Measurements from ENCODE around the gene KLHL22. TPM values are rescaled to one million over a fixed set of nuclear protein-coding genes. Genes with fewer than 3 reads are reported as not detected.
"Not testable (repeated sequence)": the region's sequence is repeated elsewhere in the genome, so short reads cannot be mapped to it uniquely, and the experiment has no call there.

KLHL22 gene
- total RNA-seq, 1 experiment from 2014 or later: 26.5 TPM

GRCh38 chr22:20486229-20486628, 9.4 kb downstream of the KLHL22 start:
- no peak overlapping the region for H3K27ac Mint-ChIP-seq (ENCODE audit: unreplicated experiment)
- no peaks in the 10 kb centered on the region for H3K27me3 Mint-ChIP-seq (ENCODE audit: unreplicated experiment)
- no peaks in the 10 kb centered on the region for H3K4me1 Mint-ChIP-seq (ENCODE audit: low read depth, unreplicated experiment)
- no peaks in the 10 kb centered on the region for H3K9me3 Mint-ChIP-seq (ENCODE audit: low read depth, unreplicated experiment)
- CTCF ChIA-PET: no interaction called here
- no peak for DNase-seq
- TF ChIP-seq, protein P1, sequence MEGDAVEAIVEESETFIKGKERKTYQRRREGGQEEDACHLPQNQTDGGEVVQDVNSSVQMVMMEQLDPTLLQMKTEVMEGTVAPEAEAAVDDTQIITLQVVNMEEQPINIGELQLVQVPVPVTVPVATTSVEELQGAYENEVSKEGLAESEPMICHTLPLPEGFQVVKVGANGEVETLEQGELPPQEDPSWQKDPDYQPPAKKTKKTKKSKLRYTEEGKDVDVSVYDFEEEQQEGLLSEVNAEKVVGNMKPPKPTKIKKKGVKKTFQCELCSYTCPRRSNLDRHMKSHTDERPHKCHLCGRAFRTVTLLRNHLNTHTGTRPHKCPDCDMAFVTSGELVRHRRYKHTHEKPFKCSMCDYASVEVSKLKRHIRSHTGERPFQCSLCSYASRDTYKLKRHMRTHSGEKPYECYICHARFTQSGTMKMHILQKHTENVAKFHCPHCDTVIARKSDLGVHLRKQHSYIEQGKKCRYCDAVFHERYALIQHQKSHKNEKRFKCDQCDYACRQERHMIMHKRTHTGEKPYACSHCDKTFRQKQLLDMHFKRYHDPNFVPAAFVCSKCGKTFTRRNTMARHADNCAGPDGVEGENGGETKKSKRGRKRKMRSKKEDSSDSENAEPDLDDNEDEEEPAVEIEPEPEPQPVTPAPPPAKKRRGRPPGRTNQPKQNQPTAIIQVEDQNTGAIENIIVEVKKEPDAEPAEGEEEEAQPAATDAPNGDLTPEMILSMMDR (IDR thresholded peaks at IDR 0.05; ENCODE audit: unreplicated experiment): no peak
- no peaks in the 10 kb centered on the region for H3K36me3 Mint-ChIP-seq (ENCODE audit: insufficient read depth, unreplicated experiment)
- no TSS peak for BruUV-seq (replicated peaks)
- intact Hi-C loops (cut with micrococcal nuclease; ENCODE audit: unreplicated experiment): no loop called here
- H3K4me3 Mint-ChIP-seq (ENCODE audit: low read depth, unreplicated experiment): no peak overlapping the region

GRCh38 chr22:20484948-20485683, 10.5 kb downstream of the KLHL22 start:
- Mint-ChIP-seq H3K4me1 (ENCODE audit: low read depth, unreplicated experiment) (no peaks in the 10 kb centered on the region), H3K27ac (ENCODE audit: unreplicated experiment) (no peak overlapping the region), H3K27me3 (ENCODE audit: unreplicated experiment) (no peaks in the 10 kb centered on the region), H3K36me3 (ENCODE audit: insufficient read depth, unreplicated experiment) (no peaks in the 10 kb centered on the region), H3K4me3 (ENCODE audit: low read depth, unreplicated experiment) (no peak overlapping the region), H3K9me3 (ENCODE audit: low read depth, unreplicated experiment) (no peaks in the 10 kb centered on the region)
- TF ChIP-seq, protein P1 (IDR thresholded peaks at IDR 0.05; ENCODE audit: unreplicated experiment): no peak
- intact Hi-C loops (cut with micrococcal nuclease; ENCODE audit: unreplicated experiment): no loop called here
- no TSS peak for BruUV-seq (replicated peaks)
- CTCF ChIA-PET: no interaction called here
- no peak for DNase-seq

DNA sequence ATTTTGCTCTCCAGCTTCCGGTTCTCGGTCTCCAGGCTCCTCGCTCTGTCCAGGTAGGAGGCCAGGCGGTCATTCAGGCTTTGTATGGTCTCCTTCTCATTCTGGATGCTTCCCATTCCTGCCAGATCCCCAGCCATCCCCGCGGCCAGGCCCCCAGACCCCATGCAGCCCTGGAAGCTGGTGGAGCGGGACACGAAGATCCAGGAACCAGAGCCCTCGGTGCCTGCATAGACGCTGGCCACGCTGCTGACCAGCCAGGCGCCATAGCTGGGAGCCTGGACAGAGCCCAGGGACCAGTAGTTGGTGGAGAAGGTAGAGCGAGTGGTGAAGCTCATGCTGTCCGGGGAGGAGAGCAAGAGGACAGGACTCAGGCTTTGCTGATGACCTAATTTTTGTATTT, 11.8 kb downstream of the KLHL22 start:
- H3K4me3 Mint-ChIP-seq (ENCODE audit: low read depth, unreplicated experiment): no peak overlapping the region
- H3K4me1 Mint-ChIP-seq (ENCODE audit: low read depth, unreplicated experiment): no peaks in the 10 kb centered on the region
- no peaks in the 10 kb centered on the region for H3K27me3 Mint-ChIP-seq (ENCODE audit: unreplicated experiment)
- intact Hi-C loops (cut with micrococcal nuclease; ENCODE audit: unreplicated experiment): no loop called here
- DNase-seq: no peak
- CTCF ChIA-PET: no interaction called here
- no peaks in the 10 kb centered on the region for H3K36me3 Mint-ChIP-seq (ENCODE audit: insufficient read depth, unreplicated experiment)
- no peak overlapping the region for H3K27ac Mint-ChIP-seq (ENCODE audit: unreplicated experiment)
- H3K9me3 Mint-ChIP-seq (ENCODE audit: low read depth, unreplicated experiment): peaks cover 4% of the 10 kb centered on the region
- TF ChIP-seq, protein P1 (IDR thresholded peaks at IDR 0.05; ENCODE audit: unreplicated experiment): no peak
- BruUV-seq (replicated peaks): no TSS peak

DNA sequence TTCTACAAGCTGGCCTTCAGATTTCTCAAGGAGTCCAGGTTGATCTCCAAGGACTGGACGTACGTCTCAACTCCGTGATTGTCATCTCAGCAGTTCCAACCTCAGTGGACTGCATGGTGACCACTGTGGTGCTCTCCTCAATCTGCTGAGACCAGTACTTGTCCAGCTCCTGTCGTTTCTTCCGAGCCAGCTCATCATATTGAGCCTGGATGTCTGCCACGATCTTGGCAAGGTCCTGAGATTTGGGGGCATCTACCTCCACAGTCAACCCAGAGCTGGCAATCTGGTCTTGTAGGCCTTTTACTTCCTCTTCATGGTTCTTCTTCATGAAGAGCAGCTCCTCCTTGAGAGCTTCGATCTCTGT, 12.5 kb downstream of the KLHL22 start:
- not testable (repeated sequence) for H3K9me3 Mint-ChIP-seq (ENCODE audit: low read depth, unreplicated experiment); H3K36me3 Mint-ChIP-seq (ENCODE audit: insufficient read depth, unreplicated experiment); H3K4me3 Mint-ChIP-seq (ENCODE audit: low read depth, unreplicated experiment)

DNA sequence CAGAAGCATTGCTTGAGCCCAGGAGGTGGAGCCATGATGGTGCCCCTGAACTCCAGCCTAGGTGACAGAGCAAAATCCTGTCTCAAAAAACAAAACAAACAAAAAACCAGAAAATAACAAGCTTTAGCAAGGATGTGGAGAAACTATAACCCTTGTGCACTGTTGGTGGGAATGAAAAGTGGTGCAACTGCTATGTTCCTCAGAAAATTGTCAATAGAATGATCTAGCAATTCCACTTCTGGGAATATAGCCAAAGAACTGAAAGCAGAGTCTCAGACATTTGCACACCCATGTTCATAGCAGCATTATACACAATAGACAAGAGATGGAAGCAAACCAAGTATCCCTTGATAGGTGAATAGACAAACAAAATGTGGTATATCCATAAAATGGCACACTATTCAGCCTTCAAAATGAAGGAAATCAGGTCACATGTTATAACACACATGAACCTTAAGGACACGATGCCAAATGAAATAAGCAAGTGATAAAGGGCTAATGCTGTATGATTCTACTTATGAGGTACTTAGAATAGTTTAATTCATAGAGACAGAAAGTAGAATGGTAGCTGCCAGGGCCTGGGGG, 15.9 kb downstream of the KLHL22 start:
- H3K4me3 Mint-ChIP-seq (ENCODE audit: low read depth, unreplicated experiment): no peak overlapping the region
- BruUV-seq (replicated peaks): no TSS peak
- no peak for DNase-seq
- TF ChIP-seq, protein P1 (IDR thresholded peaks at IDR 0.05; ENCODE audit: unreplicated experiment): no peak
- no peaks in the 10 kb centered on the region for H3K4me1 Mint-ChIP-seq (ENCODE audit: low read depth, unreplicated experiment)
- peaks cover 4% of the 10 kb centered on the region for H3K9me3 Mint-ChIP-seq (ENCODE audit: low read depth, unreplicated experiment)
- CTCF ChIA-PET: no interaction called here
- intact Hi-C loops (cut with micrococcal nuclease; ENCODE audit: unreplicated experiment): no loop called here
- no peaks in the 10 kb centered on the region for H3K27me3 Mint-ChIP-seq (ENCODE audit: unreplicated experiment)
- H3K27ac Mint-ChIP-seq (ENCODE audit: unreplicated experiment): no peak overlapping the region
- H3K36me3 Mint-ChIP-seq (ENCODE audit: insufficient read depth, unreplicated experiment): no peaks in the 10 kb centered on the region

More for the DNA sequence above, 12.5 kb downstream of the KLHL22 start:
- H3K4me1 Mint-ChIP-seq (ENCODE audit: low read depth, unreplicated experiment); DNase-seq; H3K27ac Mint-ChIP-seq (ENCODE audit: unreplicated experiment); intact Hi-C loops (cut with micrococcal nuclease; ENCODE audit: unreplicated experiment); H3K27me3 Mint-ChIP-seq (ENCODE audit: unreplicated experiment); BruUV-seq (replicated peaks): not testable (repeated sequence)
- CTCF ChIA-PET: interaction anchor here (0.6 kb wide), 1 partner anchor 65 kb away, joined by 3 read pairs; no protein-coding TSS in a partner anchor

DNA sequence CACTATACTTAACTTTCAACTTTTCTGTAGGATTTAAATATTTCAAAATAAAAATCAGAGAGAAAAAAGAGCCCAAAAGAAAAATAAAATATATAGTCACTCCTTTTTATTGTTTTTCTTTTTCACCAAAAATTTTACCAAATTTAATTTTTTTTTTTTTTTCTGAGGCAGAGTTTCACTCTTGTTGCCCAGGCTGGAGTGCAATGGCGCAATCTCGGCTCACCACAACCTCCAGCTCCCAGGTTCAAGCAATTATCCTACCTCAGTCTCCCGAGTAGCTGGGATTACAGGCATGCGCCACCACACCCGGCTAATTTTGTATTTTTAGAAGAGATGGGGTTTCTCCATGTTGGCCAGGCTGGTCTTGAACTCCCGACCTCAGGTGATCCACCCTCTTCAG, 17.5 kb downstream of the KLHL22 start:
- H3K27me3 Mint-ChIP-seq (ENCODE audit: unreplicated experiment); BruUV-seq (replicated peaks); H3K4me3 Mint-ChIP-seq (ENCODE audit: low read depth, unreplicated experiment); H3K9me3 Mint-ChIP-seq (ENCODE audit: low read depth, unreplicated experiment); H3K36me3 Mint-ChIP-seq (ENCODE audit: insufficient read depth, unreplicated experiment); DNase-seq; H3K4me1 Mint-ChIP-seq (ENCODE audit: low read depth, unreplicated experiment); H3K27ac Mint-ChIP-seq (ENCODE audit: unreplicated experiment); intact Hi-C loops (cut with micrococcal nuclease; ENCODE audit: unreplicated experiment): not testable (repeated sequence)
- CTCF ChIA-PET: interaction anchor here (0.7 kb wide), 1 partner anchor 9 kb away, joined by 3 read pairs; no protein-coding TSS in a partner anchor

- H3K27me3 Mint-ChIP-seq (ENCODE audit: unreplicated experiment); BruUV-seq (replicated peaks); H3K9me3 Mint-ChIP-seq (ENCODE audit: low read depth, unreplicated experiment); H3K4me1 Mint-ChIP-seq (ENCODE audit: low read depth, unreplicated experiment); H3K36me3 Mint-ChIP-seq (ENCODE audit: insufficient read depth, unreplicated experiment); DNase-seq; H3K27ac Mint-ChIP-seq (ENCODE audit: unreplicated experiment); H3K4me3 Mint-ChIP-seq (ENCODE audit: low read depth, unreplicated experiment); intact Hi-C loops (cut with micrococcal nuclease; ENCODE audit: unreplicated experiment); CTCF ChIA-PET: not testable (repeated sequence)
Observed at GRCh38 chr22:20475569-20475968, 20.0 kb downstream of the KLHL22 start.
